Measurements from ENCODE around the gene COPS3.

The COPS3 gene

GRCh38 chr17:17216776-17217175 lies 64.3 kb downstream of the COPS3 start:
- no peak for DNase-seq (ENCODE audit: low read depth in 2 of 2)

- DNase-seq (ENCODE audit: low read depth in 2 of 2): no peak
Observed at GRCh38 chr17:17216236-17216635, 64.8 kb downstream of the COPS3 start.

- DNase-seq (ENCODE audit: low read depth in 2 of 2): no peak
Observed at GRCh38 chr17:17215575-17215974, 65.5 kb downstream of the COPS3 start.

- DNase-seq (ENCODE audit: low read depth in 2 of 2): no peak
Observed at GRCh38 chr17:17214646-17215436, 66.2 kb downstream of the COPS3 start.

- DNase-seq (ENCODE audit: low read depth in 2 of 2): no peak
Observed at GRCh38 chr17:17213775-17214174, 67.3 kb downstream of the COPS3 start.

- no peak for DNase-seq (ENCODE audit: low read depth in 2 of 2)
Observed at GRCh38 chr17:17207998-17208397, 73.0 kb downstream of the COPS3 start.

GRCh38 chr17:17206913-17207335 lies 74.1 kb downstream of the COPS3 start:
- DNase-seq (ENCODE audit: low read depth in 2 of 2): no peak

- DNase-seq (ENCODE audit: low read depth in 2 of 2): peak; percentile 88 to 90
Observed at GRCh38 chr17:17206124-17206912, 74.7 kb downstream of the COPS3 start, which contains the start of gene PLD6. PLD6 (minus strand) TSS chr17:17206333; CDS start chr17:17206286, 47 bp downstream.

GRCh38 chr17:17205368-17206123 lies 75.5 kb downstream of the COPS3 start:
- peak; percentile 50 to 57 for DNase-seq (ENCODE audit: low read depth in 2 of 2)

- DNase-seq (ENCODE audit: low read depth in 2 of 2): no peak
Observed at GRCh38 chr17:17204635-17205231, 76.3 kb downstream of the COPS3 start.

GRCh38 chr17:17204041-17204591 lies 76.9 kb downstream of the COPS3 start:
- DNase-seq (ENCODE audit: low read depth in 2 of 2): no peak

- no peak for DNase-seq (ENCODE audit: low read depth in 2 of 2)
Observed at GRCh38 chr17:17203173-17203730, 77.8 kb downstream of the COPS3 start.

- no peak for DNase-seq (ENCODE audit: low read depth in 2 of 2)
Observed at GRCh38 chr17:17201907-17202306, 79.1 kb downstream of the COPS3 start.

- DNase-seq (ENCODE audit: low read depth in 2 of 2): no peak
Observed at GRCh38 chr17:17201271-17201670, 79.8 kb downstream of the COPS3 start.

- DNase-seq (ENCODE audit: low read depth in 2 of 2): no peak
Observed at GRCh38 chr17:17200831-17201230, 80.2 kb downstream of the COPS3 start.

- no peak for DNase-seq (ENCODE audit: low read depth in 2 of 2)
Observed at GRCh38 chr17:17200311-17200710, 80.7 kb downstream of the COPS3 start.

- DNase-seq (ENCODE audit: low read depth in 2 of 2): no peak
Observed at GRCh38 chr17:17198281-17198680, 82.8 kb downstream of the COPS3 start.

GRCh38 chr17:17196776-17197175 lies 84.3 kb downstream of the COPS3 start:
- no peak for DNase-seq (ENCODE audit: low read depth in 2 of 2)

Data from stimulated activated CD4-positive, alpha-beta T cell treated with anti-CD3 and anti-CD28 coated beads, Interleukin-4, amount 100 ng/mL, for 48 hours (primary cell).